ENCODE data around the gene PIGK.
A peak's percentile ranks its signal among the peaks of the same experiment; 100 is the strongest.

PIGK gene

DNA sequence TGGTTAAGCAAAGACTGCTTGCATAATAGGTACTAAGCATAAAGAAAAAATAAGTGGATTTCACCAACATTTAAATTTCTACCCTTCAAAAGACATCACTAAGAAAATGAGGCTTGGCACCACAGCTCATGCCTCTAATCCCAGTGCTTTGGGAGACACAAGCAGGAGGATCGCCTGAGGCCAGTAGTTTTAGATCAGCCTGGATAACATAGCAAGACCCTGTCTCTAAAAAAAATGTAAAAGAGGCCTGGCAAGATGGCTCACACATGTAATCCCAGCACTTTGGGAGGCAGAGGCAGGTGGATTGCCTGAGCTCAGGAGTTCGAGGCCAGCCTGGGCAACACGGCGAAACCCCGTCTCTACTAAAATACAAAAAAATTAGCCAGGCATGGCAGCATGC lies 73.0 kb downstream of the PIGK start:
- TF ChIP-seq, protein P1, sequence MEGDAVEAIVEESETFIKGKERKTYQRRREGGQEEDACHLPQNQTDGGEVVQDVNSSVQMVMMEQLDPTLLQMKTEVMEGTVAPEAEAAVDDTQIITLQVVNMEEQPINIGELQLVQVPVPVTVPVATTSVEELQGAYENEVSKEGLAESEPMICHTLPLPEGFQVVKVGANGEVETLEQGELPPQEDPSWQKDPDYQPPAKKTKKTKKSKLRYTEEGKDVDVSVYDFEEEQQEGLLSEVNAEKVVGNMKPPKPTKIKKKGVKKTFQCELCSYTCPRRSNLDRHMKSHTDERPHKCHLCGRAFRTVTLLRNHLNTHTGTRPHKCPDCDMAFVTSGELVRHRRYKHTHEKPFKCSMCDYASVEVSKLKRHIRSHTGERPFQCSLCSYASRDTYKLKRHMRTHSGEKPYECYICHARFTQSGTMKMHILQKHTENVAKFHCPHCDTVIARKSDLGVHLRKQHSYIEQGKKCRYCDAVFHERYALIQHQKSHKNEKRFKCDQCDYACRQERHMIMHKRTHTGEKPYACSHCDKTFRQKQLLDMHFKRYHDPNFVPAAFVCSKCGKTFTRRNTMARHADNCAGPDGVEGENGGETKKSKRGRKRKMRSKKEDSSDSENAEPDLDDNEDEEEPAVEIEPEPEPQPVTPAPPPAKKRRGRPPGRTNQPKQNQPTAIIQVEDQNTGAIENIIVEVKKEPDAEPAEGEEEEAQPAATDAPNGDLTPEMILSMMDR (conservative IDR thresholded peaks at IDR 0.05; ENCODE audit: control insufficient read depth, insufficient read depth, low read depth, low read length) = no peak
- no peak overlapping the region for H3K4me3 ChIP-seq (ENCODE audit: control insufficient read depth, low read depth, low read length)
- DNase-seq (ENCODE audit: low read depth) = no peak

GRCh38 chr1:77143529-77144121 lies 75.6 kb downstream of the PIGK start:
- no peak overlapping the region for H3K4me3 ChIP-seq (ENCODE audit: control insufficient read depth, low read depth, low read length)
- TF ChIP-seq, protein P1 (conservative IDR thresholded peaks at IDR 0.05; ENCODE audit: control insufficient read depth, insufficient read depth, low read depth, low read length) = peak; percentile 38
- peak; percentile 23 for DNase-seq (ENCODE audit: low read depth)

- TF ChIP-seq, protein P1 (conservative IDR thresholded peaks at IDR 0.05; ENCODE audit: control insufficient read depth, insufficient read depth, low read depth, low read length) = no peak
- DNase-seq (ENCODE audit: low read depth) = no peak
- no peak overlapping the region for H3K4me3 ChIP-seq (ENCODE audit: control insufficient read depth, low read depth, low read length)
Measured at GRCh38 chr1:77139389-77139788, 79.8 kb downstream of the PIGK start.

GRCh38 chr1:77134359-77134758 lies 84.9 kb downstream of the PIGK start:
- H3K4me3 ChIP-seq (ENCODE audit: control insufficient read depth, low read depth, low read length) = no peak overlapping the region
- peak; percentile 31 for DNase-seq (ENCODE audit: low read depth)
- TF ChIP-seq, protein P1 (conservative IDR thresholded peaks at IDR 0.05; ENCODE audit: control insufficient read depth, insufficient read depth, low read depth, low read length) = no peak

- no peak overlapping the region for H3K4me3 ChIP-seq (ENCODE audit: control insufficient read depth, low read depth, low read length)
- DNase-seq (ENCODE audit: low read depth) = no peak
- TF ChIP-seq, protein P1 (conservative IDR thresholded peaks at IDR 0.05; ENCODE audit: control insufficient read depth, insufficient read depth, low read depth, low read length) = no peak
Measured at GRCh38 chr1:77133731-77134358, 85.4 kb downstream of the PIGK start.

GRCh38 chr1:77126307-77126706 lies 92.9 kb downstream of the PIGK start:
- DNase-seq (ENCODE audit: low read depth) = peak; percentile 82
- TF ChIP-seq, protein P1 (conservative IDR thresholded peaks at IDR 0.05; ENCODE audit: control insufficient read depth, insufficient read depth, low read depth, low read length) = peak; percentile 75
- no peak overlapping the region for H3K4me3 ChIP-seq (ENCODE audit: control insufficient read depth, low read depth, low read length)

Data from fibroblast of mammary gland (primary cell).